GM04503 (cell line): ENCODE measurements around the gene TMEM144.
"Not testable (repeated sequence)": the region's sequence is repeated elsewhere in the genome, so short reads cannot be mapped to it uniquely, and the experiment has no call there.

Experiments
- DNase-seq: peaks from one replicate; pipeline ENCODE4 v3.0.0-alpha.2; 2012; ENCODE audit warnings: low read depth

The TMEM144 gene

DNA sequence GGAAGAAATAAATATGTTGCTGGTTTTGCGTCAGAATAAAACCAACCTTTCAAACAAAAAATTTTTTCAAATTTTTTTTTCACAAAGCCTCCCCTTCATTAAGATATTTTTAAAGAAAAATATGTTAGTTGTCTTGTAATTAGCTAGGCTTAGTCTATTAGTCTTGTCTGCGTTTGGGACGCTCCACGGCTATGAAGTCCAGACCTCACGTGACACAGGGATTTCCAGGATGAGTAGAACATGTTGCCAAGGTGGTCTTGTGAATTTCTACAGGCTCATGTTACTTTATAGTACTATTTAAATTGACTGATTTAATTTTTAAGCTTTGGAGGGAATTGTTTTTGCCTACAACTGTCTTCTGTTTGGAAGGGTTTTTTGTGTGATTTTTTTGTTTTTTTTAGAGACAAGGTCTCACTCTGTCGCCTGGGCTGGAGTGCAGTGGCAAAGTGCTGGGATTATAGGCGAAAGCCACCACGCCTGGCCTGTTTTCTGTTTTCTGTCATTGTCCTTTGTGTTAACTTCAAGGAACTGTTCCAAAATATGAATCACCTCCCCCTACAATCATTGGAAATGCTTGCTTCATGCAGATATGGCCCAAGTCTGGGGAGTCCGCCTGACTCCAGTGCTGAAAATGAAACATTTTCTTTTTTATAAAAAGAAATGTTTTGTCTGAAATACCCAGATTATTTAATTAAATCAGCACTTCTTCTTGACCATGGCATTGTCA, 26.2 kb downstream of the TMEM144 start:
- no peak for DNase-seq

DNA sequence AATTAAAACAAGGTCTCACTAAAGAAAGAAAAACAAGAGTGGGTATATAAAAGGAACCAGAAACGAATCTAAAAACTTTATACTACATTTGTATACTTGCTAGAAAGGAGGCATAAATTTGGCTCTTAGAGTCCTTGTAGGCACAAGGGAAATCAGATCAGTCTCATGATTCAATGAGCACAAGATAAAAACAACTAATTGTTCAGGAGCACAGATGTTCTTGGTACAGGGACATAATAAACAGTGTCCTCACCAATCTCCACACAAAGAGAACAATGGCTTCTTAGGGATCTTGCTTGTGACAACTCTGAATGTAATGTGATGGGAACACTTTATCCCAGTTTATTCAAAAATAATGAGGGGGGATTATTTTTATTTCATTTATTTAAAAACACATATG, 28.3 kb downstream of the TMEM144 start:
- no peak for DNase-seq

DNA sequence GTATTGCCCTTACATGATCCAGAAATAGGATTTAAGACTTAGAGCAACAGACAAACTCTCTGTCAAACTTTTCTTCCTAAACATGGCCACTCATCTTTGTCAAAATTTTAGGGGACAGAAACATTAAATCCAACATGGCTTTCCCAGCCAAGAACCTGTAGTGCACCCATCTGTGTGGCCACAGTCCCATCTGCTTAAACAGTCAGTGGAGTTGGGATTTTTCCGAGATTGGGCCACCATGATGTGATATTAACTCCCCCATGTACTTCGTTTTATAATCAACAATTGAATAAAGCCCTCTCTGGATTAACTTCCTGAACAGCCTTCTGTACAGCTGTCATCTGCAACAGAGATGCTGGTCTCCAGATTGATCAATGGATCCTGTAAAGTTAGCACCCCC, 28.9 kb downstream of the TMEM144 start:
- no peak for DNase-seq

DNA sequence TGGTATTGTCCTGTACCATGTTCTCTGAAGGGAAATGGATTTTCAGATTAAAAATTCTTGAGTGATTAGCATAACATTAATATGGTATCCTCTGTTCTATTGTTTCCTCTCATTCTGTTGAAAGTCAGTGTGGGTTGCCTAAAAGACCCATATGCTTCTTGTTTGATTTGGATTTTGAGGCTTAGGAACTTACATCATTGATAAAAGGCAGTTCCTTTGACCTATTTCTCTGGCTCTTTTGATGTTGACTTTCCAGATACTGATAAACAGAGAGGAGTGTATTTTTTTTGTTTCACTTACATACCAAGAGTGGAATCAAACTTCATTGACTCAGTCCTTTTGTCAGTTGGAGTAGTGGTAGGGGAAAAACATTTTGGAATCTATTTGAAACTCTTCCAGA, 32.8 kb downstream of the TMEM144 start:
- DNase-seq = no peak

DNA sequence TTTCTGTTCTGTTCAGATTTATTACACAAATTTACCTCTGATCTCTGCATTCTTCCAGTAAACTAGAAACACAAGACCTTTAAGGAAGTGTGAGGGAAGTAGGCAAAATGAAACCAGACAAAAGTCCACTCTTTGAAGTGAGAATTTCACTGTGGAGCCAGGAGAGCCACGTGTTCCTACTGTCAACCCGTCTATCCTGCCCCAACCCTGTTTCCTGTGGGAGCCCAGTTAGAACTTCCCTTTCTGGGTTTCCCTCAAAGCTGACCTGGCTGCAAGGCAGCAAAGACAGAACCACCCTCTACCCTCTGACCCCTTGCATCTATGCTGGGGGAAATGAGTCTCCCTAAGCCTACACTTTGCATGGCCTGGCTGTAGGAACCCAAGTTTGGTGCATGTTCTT, 40.0 kb downstream of the TMEM144 start:
- no peak for DNase-seq

DNA sequence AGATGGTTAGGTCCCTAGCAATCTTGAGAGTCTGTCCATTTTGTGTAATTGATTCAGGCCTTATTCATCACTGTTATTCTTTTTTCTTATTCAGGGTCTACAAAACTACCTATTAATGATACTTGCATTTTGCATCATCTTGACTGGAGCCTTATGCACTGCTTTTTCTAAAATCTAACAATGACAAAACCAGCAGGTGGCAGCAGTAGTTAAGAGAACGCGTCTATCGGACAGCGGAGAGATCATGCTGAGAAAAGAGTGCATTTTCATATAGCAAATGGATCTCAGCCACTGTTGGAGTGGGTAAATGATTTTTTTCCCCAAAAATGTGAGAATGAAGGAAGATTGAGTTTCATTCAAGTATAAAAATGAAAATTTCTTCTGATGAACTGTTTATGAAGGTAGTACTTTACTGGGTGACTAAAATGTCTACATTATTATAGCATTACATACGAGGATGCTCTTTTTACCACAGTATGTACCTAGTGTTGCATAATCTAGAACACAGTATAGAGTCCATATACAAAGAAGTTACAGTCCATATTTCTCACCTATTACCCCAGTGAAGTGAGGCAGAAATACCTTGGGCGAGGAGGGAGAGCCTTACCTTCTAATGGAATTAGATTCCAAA, 43.2 kb downstream of the TMEM144 start:
- peak; percentile 8 for DNase-seq

DNA sequence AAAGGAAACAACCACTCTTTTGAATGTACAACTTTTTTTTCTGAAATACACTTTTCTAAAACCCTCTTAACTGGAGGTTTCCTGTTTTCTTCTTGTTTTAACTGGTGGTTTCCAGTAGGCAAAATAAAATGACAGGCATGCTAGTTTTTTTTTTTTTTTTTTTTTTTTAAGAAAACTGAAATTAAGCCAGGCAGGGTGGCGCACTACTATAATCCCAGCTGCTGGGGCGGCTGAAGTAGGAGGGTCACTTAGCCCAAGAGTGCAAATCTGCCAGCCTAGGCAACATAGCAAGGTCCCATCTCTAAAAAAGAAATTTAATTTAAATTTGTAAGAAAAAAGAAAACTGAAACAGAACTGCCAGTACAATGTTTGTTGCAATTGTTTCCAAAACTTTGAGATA, 44.0 kb downstream of the TMEM144 start:
- no peak for DNase-seq

DNA sequence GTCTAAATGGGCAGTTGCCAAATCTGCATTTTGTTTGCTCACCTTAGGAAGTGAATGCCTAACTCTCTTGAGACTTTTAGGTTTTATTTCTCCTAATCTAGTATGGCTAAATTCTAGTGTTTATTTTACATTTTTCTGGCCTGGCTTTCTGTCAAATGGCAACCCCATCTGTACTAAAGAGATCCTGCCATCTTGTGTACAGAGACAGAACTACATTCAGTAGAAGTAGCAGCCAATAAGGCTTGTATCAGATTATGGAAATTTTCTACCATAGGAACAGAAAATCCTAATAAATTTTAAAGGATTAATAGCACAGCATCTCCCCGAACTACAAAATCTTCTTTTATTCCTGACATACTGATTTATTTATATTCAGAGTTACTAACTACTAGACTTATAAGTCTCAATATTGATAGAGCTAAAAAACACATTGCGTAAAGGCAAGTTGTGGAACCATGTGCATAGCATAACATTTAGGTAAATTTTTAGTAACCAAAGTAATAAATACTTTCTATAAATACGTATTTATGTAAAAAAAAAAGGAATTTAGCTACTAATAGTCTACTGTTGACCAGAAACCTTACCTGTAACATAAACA, 45.5 kb downstream of the TMEM144 start:
- DNase-seq = no peak

DNA sequence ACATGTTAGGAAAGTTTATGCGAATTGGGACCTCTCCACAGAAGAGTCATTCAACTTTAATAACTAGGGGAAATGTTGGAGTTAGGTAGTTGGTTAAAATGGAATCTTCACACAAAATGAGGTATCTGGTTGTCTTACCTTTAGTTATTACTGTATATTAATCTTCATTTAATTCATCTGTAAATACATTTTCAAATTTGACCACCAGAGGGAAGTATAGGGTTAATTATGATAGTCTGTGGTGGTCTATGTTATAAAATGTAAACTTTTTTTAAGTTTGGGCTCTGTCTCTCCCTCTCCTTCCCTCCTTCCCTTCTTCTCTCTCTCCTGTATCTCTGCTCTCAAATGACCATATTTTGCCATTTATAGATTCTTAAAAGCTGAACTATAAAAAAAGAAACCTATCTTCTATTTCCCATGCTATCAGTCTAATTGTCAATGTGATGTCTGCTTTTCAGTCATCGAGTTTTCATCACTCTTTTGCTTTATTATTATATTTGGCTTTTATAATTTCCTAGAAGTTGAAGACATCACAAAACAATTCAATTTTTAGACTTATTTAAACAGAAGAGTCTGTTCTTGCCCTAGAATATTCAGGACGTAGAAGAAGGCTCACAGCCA, 49.8 kb downstream of the TMEM144 start:
- no peak for DNase-seq

DNA sequence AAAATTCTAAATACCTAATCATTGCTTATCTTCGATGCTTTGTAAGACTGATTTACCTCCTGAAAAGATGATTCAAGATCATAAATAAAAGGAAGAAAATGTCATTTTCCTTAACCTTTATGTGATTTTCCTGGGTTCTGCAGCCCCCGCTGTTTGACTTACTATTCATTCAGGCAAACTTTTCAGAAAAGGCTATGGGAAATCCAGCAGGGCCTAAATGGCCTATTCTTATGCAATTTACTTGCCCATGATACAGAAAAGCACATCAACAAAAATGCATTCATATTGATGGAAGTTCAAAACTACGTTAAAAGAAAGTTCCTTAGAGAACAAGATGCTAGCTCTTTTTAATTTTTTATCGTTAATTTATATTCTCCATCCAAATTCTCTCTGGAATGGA, 51.2 kb downstream of the TMEM144 start:
- no peak for DNase-seq

DNA sequence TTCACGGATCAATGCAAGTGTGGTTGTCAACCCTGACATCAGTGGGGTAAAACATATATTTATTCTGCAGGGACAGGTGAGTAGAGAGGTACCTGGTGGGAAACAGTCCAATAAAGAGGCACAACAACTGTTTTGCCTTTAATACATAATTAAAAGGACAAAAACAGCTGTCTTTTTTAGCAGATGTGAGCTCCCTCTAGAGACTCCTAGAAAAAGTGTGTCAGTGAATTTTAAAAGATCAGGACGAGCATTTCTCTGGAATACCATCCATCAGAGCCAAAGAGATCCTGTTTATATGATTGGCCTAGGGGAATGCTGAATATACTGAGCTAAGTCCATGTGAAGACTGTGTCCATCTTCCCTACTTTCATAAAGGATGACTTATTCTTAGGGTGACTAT, 58.3 kb downstream of the TMEM144 start:
- DNase-seq = no peak

DNA sequence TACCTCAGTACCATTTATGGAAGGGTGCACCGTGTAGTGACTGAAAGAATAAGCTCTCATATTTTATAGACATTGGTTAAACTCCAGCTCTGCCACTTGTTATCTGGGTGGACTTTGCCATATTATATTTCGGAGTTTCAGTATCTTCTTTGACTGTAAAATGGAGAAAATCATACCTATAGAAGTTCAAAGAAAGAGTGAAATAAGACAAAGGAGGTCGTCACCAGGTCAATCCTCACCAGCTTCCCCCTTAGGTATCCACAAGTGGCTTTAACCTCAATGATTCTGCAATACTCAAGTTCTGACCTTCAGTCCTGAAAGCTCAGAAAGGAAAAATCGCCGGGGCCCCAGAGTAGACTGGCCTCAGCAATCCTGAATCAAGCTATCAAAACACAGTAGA, 64.3 kb downstream of the TMEM144 start:
- no peak for DNase-seq

DNA sequence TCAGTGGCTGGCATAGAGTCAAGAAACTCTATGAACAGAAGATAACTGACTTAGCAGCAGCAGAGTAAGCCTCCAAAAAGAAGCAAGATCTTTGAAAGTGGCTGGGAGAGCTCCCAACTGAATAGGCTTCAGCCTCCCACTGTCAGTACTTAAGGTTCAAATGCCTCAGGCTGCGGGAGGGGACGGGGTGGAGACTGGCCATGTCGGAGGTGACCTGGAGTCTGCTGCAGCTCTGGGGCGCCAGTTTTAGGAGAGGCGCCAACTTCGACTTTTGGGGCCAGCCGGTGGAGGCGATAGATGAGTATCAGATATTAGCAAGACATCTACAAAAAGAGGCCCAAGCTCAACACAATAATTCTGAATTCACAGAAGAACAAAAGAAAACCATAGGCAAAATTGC, 67.3 kb downstream of the TMEM144 start:
- DNase-seq = no peak

DNA sequence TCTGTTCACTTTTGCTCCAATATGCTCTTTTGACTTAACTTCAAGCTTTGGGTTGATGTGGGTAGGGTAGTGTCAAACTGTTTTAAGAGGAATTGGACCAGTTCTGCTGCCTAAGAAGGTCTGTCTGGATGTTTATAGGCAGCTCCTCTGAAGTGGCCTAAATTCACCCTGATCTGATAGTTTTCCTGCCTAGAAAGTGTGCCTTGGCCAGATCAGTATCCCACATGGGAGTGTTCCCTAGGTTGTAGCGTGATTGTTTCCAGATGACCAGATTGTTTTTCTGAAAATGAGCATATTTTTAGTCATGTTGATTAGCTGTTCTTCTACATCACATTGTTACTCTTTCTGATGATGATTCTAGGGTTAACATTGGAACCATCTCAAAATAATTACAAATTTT, 68.8 kb downstream of the TMEM144 start:
- DNase-seq = not testable (repeated sequence)

DNA sequence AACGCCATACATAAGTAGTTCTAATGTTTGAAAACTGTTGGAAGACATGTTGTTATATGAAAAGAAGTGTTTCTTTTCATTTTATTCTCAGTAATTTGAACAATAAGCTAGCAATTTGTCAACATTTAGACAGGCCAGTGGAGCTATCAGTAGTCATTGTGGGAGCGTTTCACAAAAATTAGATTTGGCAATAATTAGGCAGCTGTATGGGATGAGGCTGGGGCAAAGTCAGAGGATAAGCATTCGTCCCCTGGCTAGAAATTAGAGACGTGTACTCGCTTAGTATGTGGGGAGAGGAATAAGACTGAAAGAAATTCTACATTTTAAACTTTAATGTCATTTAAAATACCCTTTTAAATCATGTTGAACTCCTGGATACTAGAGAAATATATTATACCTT, 70.6 kb downstream of the TMEM144 start:
- DNase-seq = no peak

DNA sequence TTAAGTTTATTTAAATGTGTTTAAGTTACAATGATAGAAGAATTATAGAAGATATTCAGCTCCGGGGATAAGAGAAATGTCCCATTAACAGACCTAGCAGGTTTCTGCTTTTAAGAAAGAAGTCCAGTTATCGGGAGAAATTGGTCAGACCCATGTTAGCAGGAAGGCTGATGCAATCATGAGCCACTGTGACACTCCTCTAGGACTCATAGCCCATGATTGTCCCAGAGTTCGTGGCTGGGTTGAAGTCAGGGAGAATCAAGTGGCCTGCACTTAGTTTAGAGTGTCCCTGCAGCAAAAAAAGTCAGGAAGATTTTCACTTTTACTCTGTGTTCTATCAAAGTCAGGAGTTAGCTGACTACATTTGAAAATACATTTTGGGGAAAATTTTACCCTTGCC, 72.0 kb downstream of the TMEM144 start:
- DNase-seq = no peak

DNA sequence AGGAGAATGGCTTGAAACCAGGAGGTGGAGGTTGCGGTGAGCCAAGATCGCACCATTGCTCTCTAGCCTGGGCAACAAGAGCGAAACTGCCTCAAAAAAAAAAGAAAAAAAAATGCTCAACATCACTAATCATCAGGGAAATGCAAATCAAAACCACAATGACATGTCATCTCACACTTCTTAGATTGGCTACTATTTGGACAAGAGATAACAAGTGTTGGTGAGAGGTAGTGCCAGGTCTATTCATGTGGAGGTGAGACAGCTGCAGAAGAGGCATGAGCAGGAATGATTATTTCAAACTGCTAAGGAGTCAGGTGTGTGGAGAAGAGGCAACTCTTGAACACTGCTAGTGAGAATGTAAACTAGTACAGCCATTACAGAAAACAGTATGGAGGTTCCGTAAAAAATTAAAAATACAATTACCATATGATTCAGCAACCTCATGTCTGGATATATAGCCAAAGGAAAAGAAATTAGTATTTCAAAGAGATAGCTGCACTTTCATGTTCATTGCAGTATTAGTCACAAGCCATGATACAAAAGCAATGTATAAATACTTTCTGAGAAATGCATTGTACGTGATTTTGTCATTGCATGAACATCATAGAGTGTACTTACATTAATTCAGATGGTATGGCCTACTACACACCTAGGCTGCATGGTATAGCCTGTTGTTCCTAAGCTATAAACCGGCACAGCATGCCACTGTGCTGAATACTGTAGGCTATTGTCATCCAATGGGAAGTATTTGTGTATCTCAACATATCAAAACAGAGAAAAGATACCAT, 75.3 kb downstream of the TMEM144 start:
- DNase-seq = no peak

DNA sequence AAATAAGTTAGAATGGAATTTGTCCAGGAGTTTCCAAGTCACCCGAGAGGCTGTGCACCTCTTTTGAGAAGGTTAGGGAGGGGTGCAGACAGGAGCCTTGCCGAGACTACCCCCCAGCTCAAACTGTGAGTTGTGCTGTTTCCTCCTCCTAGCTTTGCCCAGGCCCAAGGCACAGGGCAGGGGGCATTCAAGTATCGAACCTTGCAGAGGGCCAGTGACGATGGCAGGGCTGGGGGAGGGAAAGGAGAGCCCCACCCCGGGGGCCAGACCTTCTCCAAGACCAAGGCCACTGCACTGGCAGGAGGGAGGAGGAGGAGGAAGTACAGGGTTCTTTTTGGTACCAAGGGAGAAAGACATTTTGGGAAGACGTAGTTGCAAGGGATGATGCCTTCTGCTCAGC, 80.6 kb downstream of the TMEM144 start:
- DNase-seq = no peak

DNA sequence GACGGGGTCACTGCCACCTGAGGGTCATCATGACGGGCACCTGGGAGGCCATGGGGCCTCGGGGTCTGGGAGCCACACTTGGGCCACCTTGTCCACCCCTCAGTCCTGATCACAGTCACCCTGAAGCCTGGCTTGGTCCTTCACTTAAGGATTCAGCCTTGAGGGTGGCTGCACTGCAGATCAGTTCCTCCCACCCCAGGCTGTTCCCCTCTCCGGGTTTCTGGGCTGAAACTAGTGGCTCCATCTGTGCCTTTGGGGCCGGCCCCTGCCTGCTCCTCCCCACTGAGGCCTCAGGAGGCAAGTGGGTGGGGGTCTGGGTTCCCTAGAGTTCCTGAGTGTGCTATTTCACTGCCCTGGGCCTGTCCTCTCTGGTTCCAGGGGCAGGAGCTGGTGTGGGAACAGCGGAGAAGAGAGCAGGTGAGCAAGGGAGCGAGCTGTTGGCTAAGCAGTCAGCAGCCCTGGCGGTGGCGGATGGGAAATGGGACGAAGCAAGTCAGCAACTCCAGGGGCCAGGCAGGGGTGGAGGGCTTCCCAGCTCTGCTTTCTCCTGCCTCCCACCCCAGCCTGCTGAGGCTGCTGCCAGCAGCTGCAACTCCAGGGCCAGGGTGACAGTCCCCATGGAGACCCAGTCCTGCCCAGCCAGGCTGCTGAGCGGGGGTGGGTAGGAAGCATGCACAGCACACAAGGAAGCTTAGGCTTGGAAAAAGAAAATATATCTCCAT, 81.2 kb downstream of the TMEM144 start:
- no peak for DNase-seq

DNA sequence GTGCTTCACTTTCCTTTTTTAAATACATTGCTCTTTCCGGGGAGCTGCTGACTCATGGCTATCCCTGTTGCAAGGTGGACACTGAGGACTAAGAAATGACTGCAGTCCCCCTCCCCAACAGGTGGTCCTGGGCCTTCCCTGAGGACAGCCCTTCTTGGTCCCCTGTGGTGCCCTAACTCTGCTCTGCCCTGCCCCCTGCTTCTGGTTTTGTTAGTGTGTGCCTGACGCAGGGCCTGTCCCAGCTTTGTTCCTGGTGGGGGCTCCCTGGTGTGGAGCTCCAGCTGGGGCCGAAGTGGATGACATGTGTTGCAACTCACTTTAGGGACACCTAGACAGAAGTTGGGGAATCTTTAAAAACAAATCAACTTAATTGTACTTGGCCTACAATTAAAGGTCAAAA, 81.9 kb downstream of the TMEM144 start:
- DNase-seq = no peak

DNA sequence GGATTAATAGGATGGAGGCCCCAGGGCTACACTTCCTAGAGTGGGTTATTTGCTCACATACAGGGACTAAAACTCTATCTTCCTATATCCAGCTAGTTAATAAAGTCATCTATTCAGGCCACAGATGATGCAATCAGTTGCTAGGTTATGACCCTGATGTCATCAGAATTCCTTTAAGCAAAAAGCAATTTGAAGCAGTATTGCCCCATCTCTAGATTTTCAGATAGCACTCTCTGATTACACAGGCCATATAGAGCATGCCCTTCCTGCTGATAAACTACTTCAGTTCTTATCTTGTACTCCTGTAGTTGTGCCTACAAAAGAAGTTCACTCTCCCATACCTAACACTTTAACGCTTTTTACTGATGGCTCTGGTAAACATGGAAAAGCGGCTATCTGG, 84.8 kb downstream of the TMEM144 start:
- no peak for DNase-seq

DNA sequence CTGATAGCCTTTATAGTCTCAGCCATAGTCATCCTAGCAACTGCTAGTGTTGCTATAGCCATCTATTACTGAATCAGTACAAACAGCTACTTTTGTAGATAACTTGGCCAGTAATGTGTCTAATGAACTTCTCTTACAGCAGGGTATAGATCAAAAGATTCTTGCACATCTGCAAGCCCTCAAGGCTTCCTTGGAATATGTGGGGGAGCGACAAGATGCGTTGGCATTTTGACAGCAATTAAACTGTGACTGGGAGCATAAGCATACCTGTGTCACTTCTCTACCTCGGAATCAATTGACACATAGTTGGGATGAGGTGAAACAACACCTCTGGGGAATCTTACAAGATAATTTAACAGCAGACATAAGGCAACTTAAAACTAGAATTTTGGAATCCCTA, 87.6 kb downstream of the TMEM144 start:
- no peak for DNase-seq
